CD4-positive, alpha-beta memory T cell (primary cell): Measurements from ENCODE around the gene CKB. TPM values are rescaled to one million over a fixed set of nuclear protein-coding genes. Genes with fewer than 3 reads are reported as not detected.
A peak's percentile ranks its signal among the peaks of the same experiment; 100 is the strongest.
"Not testable (repeated sequence)": the region's sequence is repeated elsewhere in the genome, so short reads cannot be mapped to it uniquely, and the experiment has no call there.

Source experiments
- CTCF ChIA-PET: fragments of 350-600 bp; sonication (Branson Sonifier 250); formaldehyde crosslinking; loops from one replicate; lab custom pipeline; 2021; ENCODE audit warnings: inconsistent platforms; ENCODE audit not compliant: partially characterized antibody; lab: Charles Lee
- POLR2A ChIA-PET: fragments of 350-600 bp; sonication (Branson Sonifier 250); formaldehyde crosslinking; loops from one replicate; lab custom pipeline; 2021; ENCODE audit not compliant: partially characterized antibody; lab: Charles Lee
- DNase-seq, 5 donors: peaks; one replicate each; pipeline versions ENCODE4 v3.0.0 to v3.0.0-alpha.2; 2020 to 2022; ENCODE audit warnings: mixed read lengths in 1 of 5
- H3K27ac ChIP-seq: one replicate; pipeline ENCODE4 v1.7.0; 2013; ENCODE audit warnings: low read depth, low read length
- H3K27me3 ChIP-seq: 2 replicates; pipeline ENCODE4 v1.7.0; 2013; ENCODE audit warnings: mild to moderate bottlenecking, low read length, moderate library complexity; ENCODE audit not compliant: insufficient read depth
- H3K36me3 ChIP-seq: 2 replicates; pipeline ENCODE4 v1.7.0; 2013; ENCODE audit warnings: mild to moderate bottlenecking, low read length, moderate library complexity; ENCODE audit not compliant: insufficient read depth
- H3K4me1 ChIP-seq: 2 replicates; pipeline ENCODE4 v1.7.0; 2013; ENCODE audit warnings: mild to moderate bottlenecking, low read length, moderate library complexity; ENCODE audit not compliant: insufficient read depth
- H3K4me3 ChIP-seq, 2 donors: one replicate each; pipeline ENCODE4 v1.7.0; 2013; ENCODE audit warnings: low read length in 2 of 2, mild to moderate bottlenecking in 1 of 2
- H3K9me3 ChIP-seq, 2 donors: one replicate each; pipeline ENCODE4 v1.7.0; 2013; ENCODE audit warnings: low read length in 2 of 2, control low read depth in 1 of 2; ENCODE audit not compliant: control insufficient read depth in 1 of 2
- H3K27ac Mint-ChIP-seq, 7 donors: one replicate each; pipeline ENCODE4 v1.8.0; 2020 to 2021; ENCODE audit warnings: mixed read lengths in 7 of 7, mild to moderate bottlenecking in 6 of 7, inconsistent platforms in 3 of 7, moderate library complexity in 3 of 7
- H3K27me3 Mint-ChIP-seq, 2 donors: one replicate each; pipeline ENCODE4 v1.8.0; 2020 to 2021; ENCODE audit warnings: mixed read lengths in 2 of 2
- H3K36me3 Mint-ChIP-seq, 2 donors: one replicate each; pipeline ENCODE4 v1.8.0; 2020 to 2021; ENCODE audit warnings: mixed read lengths in 2 of 2, inconsistent platforms in 1 of 2, mild to moderate bottlenecking in 1 of 2
- H3K4me1 Mint-ChIP-seq, 4 donors: one replicate each; pipeline ENCODE4 v1.8.0; 2020 to 2021; ENCODE audit warnings: mixed read lengths in 4 of 4, mild to moderate bottlenecking in 1 of 4
- H3K4me3 Mint-ChIP-seq, 8 donors: one replicate each; pipeline ENCODE4 v1.8.0; 2020 to 2021; ENCODE audit warnings: mixed read lengths in 8 of 8, mild to moderate bottlenecking in 7 of 8, moderate library complexity in 6 of 8, inconsistent platforms in 3 of 8
- H3K9me3 Mint-ChIP-seq, 8 donors: one replicate each; pipeline ENCODE4 v1.8.0; 2020 to 2021; ENCODE audit warnings: mixed read lengths in 8 of 8, mild to moderate bottlenecking in 5 of 8, inconsistent platforms in 3 of 8, moderate library complexity in 1 of 8
- intact Hi-C: fragments of 100-400 bp; cut with micrococcal nuclease; formaldehyde crosslinking; loops from one replicate; pipeline ENCODE4 v1.15.1; 2023
- polyA plus RNA-seq, 2 donors: library from polyadenylated mRNA; unstranded; fragments of 300-500 nt; fragmentation: Illumina TruSeq; gene quantifications; one replicate each; pipeline ENCODE4 v1.2.3, GENCODE V29; 2021
- total RNA-seq, 2 experiments: library from RNA; stranded (reverse); gene quantifications; one replicate each; pipeline ENCODE4 v1.2.3, GENCODE V29; 2021

Gene CKB
- total and polyA plus RNA-seq, 4 experiments from 2014 or later, result 2.0 to 3.0 (median 2.5) TPM

DNA sequence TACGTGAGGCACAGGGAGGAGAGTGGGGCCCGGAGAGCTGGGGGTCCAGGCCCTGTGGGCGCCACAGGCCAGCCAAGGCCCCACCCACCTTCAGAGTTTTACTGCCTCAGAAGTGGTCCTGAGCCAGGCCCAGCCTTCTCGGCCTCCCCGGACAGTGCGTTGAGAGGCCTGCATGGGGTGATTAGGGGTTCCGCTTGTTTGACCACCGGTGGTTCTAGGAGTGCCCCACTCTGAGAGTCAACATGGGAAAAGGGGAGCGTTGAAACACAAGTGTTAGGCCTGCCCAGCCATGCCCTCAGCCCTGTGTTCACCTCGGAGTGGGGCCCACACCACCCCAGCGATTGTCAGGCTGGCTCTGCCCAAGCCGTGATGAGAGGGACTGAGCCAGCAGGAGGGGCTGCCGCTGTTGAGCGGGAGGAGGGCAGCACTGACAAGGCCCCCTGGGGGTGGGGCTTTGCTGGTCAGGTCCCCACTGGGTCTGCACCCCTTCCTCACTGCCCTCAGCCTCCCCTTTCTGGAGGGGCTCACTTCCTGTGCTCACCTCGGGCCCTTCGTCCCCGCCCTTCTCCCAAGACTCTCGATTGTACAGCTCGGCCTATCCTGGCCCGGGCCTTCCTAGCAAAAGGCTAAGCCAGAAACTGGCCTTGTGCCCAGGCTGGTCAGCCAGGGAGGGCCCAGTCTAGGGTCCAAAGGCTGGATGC lies 4.8 kb downstream of the CKB start:
- H3K27me3 ChIP-seq, result no peaks in the 10 kb centered on the region
- H3K4me3 ChIP-seq, result no peak overlapping the region
- peaks cover 0 to 1% of the 10 kb centered on the region in 2 donors for H3K36me3 Mint-ChIP-seq
- peaks cover 20% of the 10 kb centered on the region for H3K4me1 ChIP-seq
- no peak overlapping the region for H3K27ac ChIP-seq
- H3K36me3 ChIP-seq, result no peaks in the 10 kb centered on the region
- peaks cover 0 to 3% of the 10 kb centered on the region in 2 donors for H3K27me3 Mint-ChIP-seq
- intact Hi-C loops, result loop anchor here (1.0 kb wide), 1 partner anchor 28 kb away; no protein-coding TSS in a partner anchor
- H3K27ac Mint-ChIP-seq, result no peak overlapping the region
- ChIA-PET POLR2A (no interaction called here), CTCF (interaction anchor here (0.7 to 7.2 kb wide), 14 partner anchors 8 to 67 kb away, joined by 3 to 78 read pairs (median 4); partner anchors contain the start of gene COA8)
- H3K4me1 Mint-ChIP-seq, result peaks cover 2 to 15% (median 6%) of the 10 kb centered on the region in 4 donors
- DNase-seq, result no peak
- H3K9me3 Mint-ChIP-seq, result peaks cover 0 to 1% (median 0%) of the 10 kb centered on the region in 8 donors
- H3K9me3 ChIP-seq, result no peaks in the 10 kb centered on the region
- H3K4me3 Mint-ChIP-seq, result no peak overlapping the region

DNA sequence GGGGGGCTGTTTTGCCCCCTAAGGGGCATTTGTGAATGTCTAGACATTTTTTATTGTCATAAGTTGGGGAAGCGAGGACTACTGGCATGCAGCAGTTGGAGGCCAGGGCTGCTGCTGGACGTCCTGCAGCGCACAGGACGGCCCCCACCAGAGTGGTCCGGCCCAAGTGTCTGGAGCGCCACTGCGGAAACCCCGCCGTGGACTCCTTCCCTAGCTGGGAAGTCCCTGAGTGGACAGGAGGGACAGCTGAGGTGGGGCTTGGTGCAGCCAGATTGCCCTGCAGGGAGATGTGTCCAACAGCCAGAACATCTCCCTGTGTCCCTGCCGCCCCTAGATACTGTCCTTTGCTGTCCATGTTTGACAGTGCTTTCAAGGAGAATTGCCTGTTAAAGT lies 5.5 kb downstream of the CKB start:
- H3K27me3 ChIP-seq, result no peaks in the 10 kb centered on the region
- intact Hi-C loops, result no loop called here
- Mint-ChIP-seq H3K9me3 (peaks cover 0 to 3% (median 0%) of the 10 kb centered on the region in 8 donors), H3K36me3 (peaks cover 0 to 3% of the 10 kb centered on the region in 2 donors), H3K27ac (peak overlapping the region in 1 of 7 donors; percentile 13), H3K27me3 (peaks cover 0 to 3% of the 10 kb centered on the region in 2 donors), H3K4me3 (no peak overlapping the region), H3K4me1 (peaks cover 2 to 15% (median 6%) of the 10 kb centered on the region in 4 donors)
- H3K27ac ChIP-seq, result no peak overlapping the region
- H3K4me3 ChIP-seq, result no peak overlapping the region
- peaks cover 17% of the 10 kb centered on the region for H3K4me1 ChIP-seq
- DNase-seq, result no peak
- POLR2A ChIA-PET, result no interaction called here
- CTCF ChIA-PET, result interaction anchor here (1.0 to 7.2 kb wide), 4 partner anchors 12 to 40 kb away, joined by 3 to 78 read pairs (median 4); partner anchors contain the start of gene TRMT61A
- H3K9me3 ChIP-seq, result no peaks in the 10 kb centered on the region
- no peaks in the 10 kb centered on the region for H3K36me3 ChIP-seq

GRCh38 chr14:103516426-103517173 lies 6.0 kb downstream of the CKB start:
- ChIA-PET POLR2A (interaction anchor here (0.5 kb wide), 1 partner anchor 1671 kb away, joined by 3 read pairs; no protein-coding TSS in a partner anchor), CTCF (interaction anchor here (1.0 to 7.2 kb wide), 4 partner anchors 13 to 39 kb away, joined by 3 to 78 read pairs (median 4); partner anchors contain the start of gene TRMT61A)
- H3K27me3 Mint-ChIP-seq, result peaks cover 0 to 3% of the 10 kb centered on the region in 2 donors
- no peaks in the 10 kb centered on the region for H3K36me3 ChIP-seq
- H3K27me3 ChIP-seq, result no peaks in the 10 kb centered on the region
- H3K4me1 ChIP-seq, result peaks cover 14% of the 10 kb centered on the region
- no peaks in the 10 kb centered on the region for H3K9me3 ChIP-seq
- H3K9me3 Mint-ChIP-seq, result peaks cover 0 to 5% (median 0%) of the 10 kb centered on the region in 8 donors
- peak overlapping the region in 3 of 7 donors; percentile 13 to 59 (median 24) for H3K27ac Mint-ChIP-seq
- intact Hi-C loops, result no loop called here
- H3K36me3 Mint-ChIP-seq, result peaks cover 0 to 4% of the 10 kb centered on the region in 2 donors
- H3K4me3 ChIP-seq, result no peak overlapping the region
- no peak for DNase-seq
- no peak overlapping the region for H3K4me3 Mint-ChIP-seq
- H3K27ac ChIP-seq, result no peak overlapping the region
- peaks cover 2 to 15% (median 6%) of the 10 kb centered on the region in 4 donors for H3K4me1 Mint-ChIP-seq

- Mint-ChIP-seq H3K27ac (peak overlapping the region in 1 of 7 donors; percentile 55), H3K27me3 (peaks cover 0 to 3% of the 10 kb centered on the region in 2 donors), H3K9me3 (peaks cover 0 to 6% (median 0%) of the 10 kb centered on the region in 8 donors), H3K36me3 (peaks cover 3 to 12% of the 10 kb centered on the region in 2 donors), H3K4me3 (no peak overlapping the region), H3K4me1 (peaks cover 2 to 15% (median 6%) of the 10 kb centered on the region in 4 donors)
- Histone ChIP-seq H3K4me1 (peaks cover 8% of the 10 kb centered on the region), H3K4me3 (no peak overlapping the region), H3K36me3 (no peaks in the 10 kb centered on the region), H3K9me3 (no peaks in the 10 kb centered on the region), H3K27me3 (no peaks in the 10 kb centered on the region), H3K27ac (no peak overlapping the region)
- intact Hi-C loops, result no loop called here
- ChIA-PET CTCF (no interaction called here), POLR2A (no interaction called here)
- DNase-seq, result no peak
Measured at GRCh38 chr14:103514596-103515421, 7.8 kb downstream of the CKB start.

DNA sequence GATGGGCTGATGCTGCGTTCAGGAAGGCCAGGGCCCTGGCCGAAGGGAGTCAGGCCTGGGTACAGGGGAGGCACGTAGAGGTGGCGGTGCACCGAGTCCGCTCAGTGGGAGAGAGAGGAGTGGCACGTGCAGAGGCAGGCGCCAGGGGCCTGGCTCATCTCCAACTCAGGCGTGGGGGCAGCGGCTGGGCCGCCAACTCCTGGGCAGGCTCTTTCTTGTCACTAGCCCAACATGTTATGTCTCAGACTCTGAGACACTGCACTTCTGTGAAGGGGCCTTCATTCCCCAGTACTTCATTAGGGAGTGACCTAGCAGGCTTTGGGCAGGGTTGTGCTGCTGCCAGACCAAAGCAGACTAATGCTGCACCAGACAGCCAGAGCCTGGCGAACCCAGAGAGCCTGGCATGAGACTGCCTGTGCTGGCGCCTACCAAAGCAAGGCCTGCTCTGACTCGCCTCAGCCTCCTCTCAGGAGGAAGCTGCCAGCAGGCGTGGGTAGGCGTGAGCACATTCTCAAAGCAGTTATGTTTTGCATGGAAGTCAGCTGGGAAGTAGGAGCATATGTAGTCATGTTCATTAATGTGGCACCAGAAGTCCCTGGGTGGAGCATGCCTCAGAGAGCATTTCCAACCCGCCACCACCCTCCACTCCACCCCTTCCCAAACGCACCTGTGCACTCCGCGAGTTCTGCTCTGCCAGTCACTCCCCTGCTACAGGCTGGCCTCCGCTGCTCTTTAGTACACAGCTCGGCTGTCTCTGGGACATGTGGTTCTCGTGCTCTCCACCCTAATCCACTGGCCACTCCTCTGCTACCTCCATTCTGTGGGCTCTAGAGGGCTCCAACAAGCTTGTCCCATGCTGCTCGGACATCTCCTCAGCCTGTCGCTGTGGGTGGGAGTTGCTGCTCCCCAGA lies 9.7 kb downstream of the CKB start:
- no peak overlapping the region for H3K27ac Mint-ChIP-seq
- POLR2A ChIA-PET, result interaction anchor here (1.1 kb wide), 1 partner anchor 16 kb away, joined by 3 read pairs; no protein-coding TSS in a partner anchor
- no peak overlapping the region for H3K4me3 Mint-ChIP-seq

GRCh38 chr14:103512180-103512579 lies 10.4 kb downstream of the CKB start:
- POLR2A ChIA-PET, result interaction anchor here (1.1 kb wide), 1 partner anchor 16 kb away, joined by 3 read pairs; no protein-coding TSS in a partner anchor
- H3K4me3 ChIP-seq, H3K4me1 ChIP-seq, H3K36me3 ChIP-seq, H3K27me3 ChIP-seq, H3K27ac ChIP-seq, H3K27ac Mint-ChIP-seq, intact Hi-C loops, H3K27me3 Mint-ChIP-seq, H3K9me3 Mint-ChIP-seq, H3K4me3 Mint-ChIP-seq, H3K4me1 Mint-ChIP-seq, H3K9me3 ChIP-seq, DNase-seq: not testable (repeated sequence)
- CTCF ChIA-PET, result interaction anchor here (0.6 kb wide), 1 partner anchor 38 kb away, joined by 3 read pairs; no protein-coding TSS in a partner anchor
- peaks cover 9 to 23% of the 10 kb centered on the region in 2 donors for H3K36me3 Mint-ChIP-seq

More for the DNA sequence above, 9.7 kb downstream of the CKB start:
- Histone ChIP-seq H3K36me3 (no peaks in the 10 kb centered on the region), H3K4me1 (no peaks in the 10 kb centered on the region), H3K9me3 (no peaks in the 10 kb centered on the region), H3K27ac (no peak overlapping the region), H3K4me3 (no peak overlapping the region), H3K27me3 (no peaks in the 10 kb centered on the region)
- peaks cover 0 to 6% (median 1%) of the 10 kb centered on the region in 4 donors for H3K4me1 Mint-ChIP-seq
- no peak for DNase-seq
- intact Hi-C loops, result no loop called here
- CTCF ChIA-PET, result no interaction called here
- no peaks in the 10 kb centered on the region for H3K27me3 Mint-ChIP-seq
- peaks cover 0 to 5% (median 0%) of the 10 kb centered on the region in 8 donors for H3K9me3 Mint-ChIP-seq
- peaks cover 9 to 19% of the 10 kb centered on the region in 2 donors for H3K36me3 Mint-ChIP-seq
